H9 (cell line): Measurements from ENCODE around the gene DUSP2. TPM values are rescaled to one million over a fixed set of nuclear protein-coding genes. Genes with fewer than 3 reads are reported as not detected.

Experiments used
- DNase-seq: peaks from one replicate; pipeline ENCODE4 v3.0.0-alpha.2; 2017
- H2AFZ ChIP-seq: one replicate; pipeline ENCODE4 v1.6.1; 2013; ENCODE audit warnings: mild to moderate bottlenecking, low read length, control low read depth, moderate library complexity
- H2AK5ac ChIP-seq: 2 replicates; pipeline ENCODE4 v1.6.1; 2013; ENCODE audit warnings: low read length, control low read depth, mixed read lengths; ENCODE audit not compliant: insufficient read length
- H2BK120ac ChIP-seq: one replicate; pipeline ENCODE4 v1.6.1; 2013; ENCODE audit warnings: low read depth, mild to moderate bottlenecking, low read length, control low read depth, inconsistent platforms; ENCODE audit not compliant: poor library complexity, severe bottlenecking
- H2BK12ac ChIP-seq: 2 replicates; pipeline ENCODE4 v1.6.1; 2013; ENCODE audit warnings: low read length, control low read depth, mixed read lengths, low read depth; ENCODE audit not compliant: insufficient read length
- H2BK15ac ChIP-seq: 2 replicates; pipeline ENCODE4 v1.6.1; 2013; ENCODE audit warnings: low read depth, low read length, control low read depth
- H2BK20ac ChIP-seq: one replicate; pipeline ENCODE4 v1.6.1; 2013; ENCODE audit warnings: low read depth, mild to moderate bottlenecking, low read length, control low read depth, inconsistent platforms; ENCODE audit not compliant: poor library complexity, severe bottlenecking
- H2BK5ac ChIP-seq: 2 replicates; pipeline ENCODE4 v1.6.1; 2013; ENCODE audit warnings: low read length, control low read depth, mixed read lengths; ENCODE audit not compliant: insufficient read length
- H3K14ac ChIP-seq: 2 replicates; pipeline ENCODE4 v1.6.1; 2013; ENCODE audit warnings: low read length, control low read depth; ENCODE audit not compliant: insufficient read depth
- H3K18ac ChIP-seq: 2 replicates; pipeline ENCODE4 v1.6.1; 2013; ENCODE audit warnings: low read depth, mild to moderate bottlenecking, mixed read lengths, low read length, control low read depth; ENCODE audit not compliant: insufficient read length
- H3K23ac ChIP-seq: 2 replicates; pipeline ENCODE4 v1.6.1; 2013; ENCODE audit warnings: low read length, control low read depth, mixed read lengths, low read depth; ENCODE audit not compliant: insufficient read length
- H3K23me2 ChIP-seq: 2 replicates; pipeline ENCODE4 v1.6.1; 2013; ENCODE audit warnings: low read depth, mild to moderate bottlenecking, mixed read lengths, low read length, control low read depth; ENCODE audit not compliant: insufficient read length, poor library complexity, severe bottlenecking
- H3K27ac ChIP-seq: 2 replicates; pipeline ENCODE4 v1.5.1; 2013; ENCODE audit warnings: low read length, control low read depth, mixed read lengths, low read depth; ENCODE audit not compliant: insufficient read length
- H3K27me3 ChIP-seq: 2 replicates; pipeline ENCODE4 v1.6.1; 2013; ENCODE audit warnings: low read length, control low read depth, inconsistent platforms; ENCODE audit not compliant: insufficient read depth
- H3K4ac ChIP-seq: 2 replicates; pipeline ENCODE4 v1.6.1; 2013; ENCODE audit warnings: low read depth, mild to moderate bottlenecking, control low read depth, inconsistent platforms, low read length, moderate library complexity
- H3K4me1 ChIP-seq: 2 replicates; pipeline ENCODE4 v1.6.1; 2013; ENCODE audit warnings: low read length, control low read depth, inconsistent platforms; ENCODE audit not compliant: insufficient read depth
- H3K4me2 ChIP-seq: 2 replicates; pipeline ENCODE4 v1.6.1; 2013; ENCODE audit warnings: low read length, control low read depth, mixed read lengths; ENCODE audit not compliant: insufficient read length, insufficient read depth
- H3K56ac ChIP-seq: 2 replicates; pipeline ENCODE4 v1.6.1; 2013; ENCODE audit warnings: low read depth, mild to moderate bottlenecking, mixed read lengths, low read length, control low read depth; ENCODE audit not compliant: insufficient read length
- H3K79me1 ChIP-seq: 2 replicates; pipeline ENCODE4 v1.6.1; 2013; ENCODE audit warnings: low read depth, mild to moderate bottlenecking, moderate library complexity, low read length, control low read depth, inconsistent platforms; ENCODE audit not compliant: insufficient read depth, poor library complexity, severe bottlenecking
- H3K79me2 ChIP-seq: 2 replicates; pipeline ENCODE4 v1.6.1; 2013; ENCODE audit warnings: low read length, control low read depth, inconsistent platforms; ENCODE audit not compliant: insufficient read depth
- H3K9ac ChIP-seq: 2 replicates; pipeline ENCODE4 v1.6.1; 2013; ENCODE audit warnings: low read length, control low read depth, mixed read lengths; ENCODE audit not compliant: insufficient read length; ENCODE audit errors: extremely low read depth
- H3K9me3 ChIP-seq: one replicate; pipeline ENCODE4 v1.6.1; 2013; ENCODE audit warnings: low read depth, low read length, inconsistent platforms; ENCODE audit not compliant: control insufficient read depth
- H3T11ph ChIP-seq: one replicate; pipeline ENCODE4 v1.6.1; 2013; ENCODE audit warnings: mild to moderate bottlenecking, low read length, control low read depth, inconsistent platforms
- H4K20me1 ChIP-seq: one replicate; pipeline ENCODE4 v1.6.1; 2013; ENCODE audit not compliant: control insufficient read depth, insufficient read length, insufficient read depth
- H4K5ac ChIP-seq: 2 replicates; pipeline ENCODE4 v1.6.1; 2013; ENCODE audit warnings: low read depth, mild to moderate bottlenecking, mixed read lengths, low read length, control low read depth; ENCODE audit not compliant: insufficient read length
- H4K8ac ChIP-seq: replicated peaks from 2 replicates; pipeline ENCODE4 v1.6.1; 2013; ENCODE audit warnings: low read length, control low read depth, mixed read lengths, low read depth; ENCODE audit not compliant: insufficient read length
- H4K91ac ChIP-seq: 2 replicates; pipeline ENCODE4 v1.6.1; 2013; ENCODE audit warnings: low read depth, mild to moderate bottlenecking, moderate library complexity, mixed read lengths, low read length, control low read depth; ENCODE audit not compliant: insufficient read length
- H3K27ac Mint-ChIP-seq, 3 experiments: 2 replicates in 2 of 3; 3 replicates in 1 of 3; pipeline ENCODE4 v1.8.0; 2020 to 2021; ENCODE audit warnings: mixed read lengths in 3 of 3, mild to moderate bottlenecking in 1 of 3, moderate library complexity in 1 of 3
- H3K27me3 Mint-ChIP-seq: 2 replicates; pipeline ENCODE4 v1.8.0; 2021; ENCODE audit warnings: low read depth, mild to moderate bottlenecking, moderate library complexity, mixed read lengths
- H3K36me3 Mint-ChIP-seq, 3 experiments: 2 replicates in 2 of 3; 3 replicates in 1 of 3; pipeline ENCODE4 v1.8.0; 2020 to 2021; ENCODE audit warnings: low read depth in 3 of 3, mixed read lengths in 3 of 3; ENCODE audit not compliant: insufficient read depth in 1 of 3
- H3K4me1 Mint-ChIP-seq, 2 experiments: 2 replicates each; pipeline ENCODE4 v1.8.0; 2020; ENCODE audit warnings: mixed read lengths in 2 of 2
- H3K4me3 Mint-ChIP-seq, 2 experiments: 2 replicates in 1 of 2; 3 replicates in 1 of 2; pipeline ENCODE4 v1.8.0; 2020 to 2021; ENCODE audit warnings: mild to moderate bottlenecking in 2 of 2, mixed read lengths in 2 of 2, moderate library complexity in 1 of 2
- H3K9me3 Mint-ChIP-seq, 2 experiments: 2 replicates in 1 of 2; 3 replicates in 1 of 2; pipeline ENCODE4 v1.8.0; 2020; ENCODE audit warnings: mild to moderate bottlenecking in 2 of 2, mixed read lengths in 2 of 2, moderate library complexity in 1 of 2
- CTCF ChIP-seq: fragments of 200-600 bp; sonication (generic); conservative IDR thresholded peaks from 3 replicates; pipeline ENCODE4 v1.8.0; 2021; ENCODE audit warnings: antibody characterized with exemption, mild to moderate bottlenecking
- WGBS: extraction: QIAGEN DNeasy Blood & Tissue Kit; methylation state at CpG from one replicate; pipeline ENCODE4 v1.1.7; 2013; ENCODE audit warnings: missing lambda C conversion rate, low lambda C conversion rate, mixed read lengths; ENCODE audit not compliant: insufficient read length; ENCODE audit errors: extremely low coverage; 5-methylcytosine and 5-hydroxymethylcytosine counted together
- total RNA-seq: library from RNA; stranded (reverse); gene quantifications from 2 replicates; pipeline ENCODE4 v1.2.1, GENCODE V29; 2021

The DUSP2 gene
- total RNA-seq, 1 experiment from 2014 or later: 14.9 TPM

- Mint-ChIP-seq H3K27ac (no peak overlapping the region), H3K4me3 (no peak overlapping the region), H3K9me3 (no peaks in the 10 kb centered on the region; a peak in 2 of 5 replicates), H3K36me3 (no peaks in the 10 kb centered on the region), H3K4me1 (peaks cover 25 to 36% of the 10 kb centered on the region in 2 experiments), H3K27me3 (no peaks in the 10 kb centered on the region; the same call in 1 of the 2 replicates)
- WGBS: no CpG with 5 or more reads among the region's 7 CpGs
- H2AK5ac ChIP-seq: no peak overlapping the region
- no peak overlapping the region for H4K8ac ChIP-seq
- H4K20me1 ChIP-seq: no peaks in the 10 kb centered on the region
- no peaks in the 10 kb centered on the region for H3K79me2 ChIP-seq
- no peak overlapping the region for H3K4ac ChIP-seq
- H3K9me3 ChIP-seq: no peaks in the 10 kb centered on the region
- no peak overlapping the region for H2BK12ac ChIP-seq
- no peaks in the 10 kb centered on the region for H3K79me1 ChIP-seq
- no peak overlapping the region for H2AFZ ChIP-seq
- H2BK20ac ChIP-seq: no peak overlapping the region
- no peak for TF ChIP-seq CTCF
- H3T11ph ChIP-seq: no peak overlapping the region
- no peak overlapping the region for H2BK5ac ChIP-seq
- no peaks in the 10 kb centered on the region; the same call in 1 of the 2 replicates for H3K4me1 ChIP-seq
- H3K27ac ChIP-seq: no peak overlapping the region
- H4K5ac ChIP-seq: no peak overlapping the region
- DNase-seq: no peak
- H3K23me2 ChIP-seq: no peaks in the 10 kb centered on the region
- no peak overlapping the region for H2BK15ac ChIP-seq
- H3K14ac ChIP-seq: no peak overlapping the region
- no peak overlapping the region for H3K9ac ChIP-seq
- H3K23ac ChIP-seq: no peak overlapping the region
- no peaks in the 10 kb centered on the region for H3K27me3 ChIP-seq
- H4K91ac ChIP-seq: no peak overlapping the region
- H2BK120ac ChIP-seq: no peak overlapping the region
- no peak overlapping the region for H3K56ac ChIP-seq
- H3K18ac ChIP-seq: no peak overlapping the region
- H3K4me2 ChIP-seq: no peak overlapping the region
These were observed 50.1 kb downstream of the DUSP2 start for GRCh38 chr2:96095116-96095636.
